Activated CD8-positive, alpha-beta memory T cell treated with anti-CD3 and anti-CD28 coated beads, Interleukin-2, amount 50 U/mL, for 24 hours (primary cell): ENCODE results near the gene KLHL26.

Source experiments
- DNase-seq: peaks from one replicate; pipeline ENCODE4 v3.0.0-alpha.2; 2020; ENCODE audit errors: extremely low read depth

The KLHL26 gene

DNA sequence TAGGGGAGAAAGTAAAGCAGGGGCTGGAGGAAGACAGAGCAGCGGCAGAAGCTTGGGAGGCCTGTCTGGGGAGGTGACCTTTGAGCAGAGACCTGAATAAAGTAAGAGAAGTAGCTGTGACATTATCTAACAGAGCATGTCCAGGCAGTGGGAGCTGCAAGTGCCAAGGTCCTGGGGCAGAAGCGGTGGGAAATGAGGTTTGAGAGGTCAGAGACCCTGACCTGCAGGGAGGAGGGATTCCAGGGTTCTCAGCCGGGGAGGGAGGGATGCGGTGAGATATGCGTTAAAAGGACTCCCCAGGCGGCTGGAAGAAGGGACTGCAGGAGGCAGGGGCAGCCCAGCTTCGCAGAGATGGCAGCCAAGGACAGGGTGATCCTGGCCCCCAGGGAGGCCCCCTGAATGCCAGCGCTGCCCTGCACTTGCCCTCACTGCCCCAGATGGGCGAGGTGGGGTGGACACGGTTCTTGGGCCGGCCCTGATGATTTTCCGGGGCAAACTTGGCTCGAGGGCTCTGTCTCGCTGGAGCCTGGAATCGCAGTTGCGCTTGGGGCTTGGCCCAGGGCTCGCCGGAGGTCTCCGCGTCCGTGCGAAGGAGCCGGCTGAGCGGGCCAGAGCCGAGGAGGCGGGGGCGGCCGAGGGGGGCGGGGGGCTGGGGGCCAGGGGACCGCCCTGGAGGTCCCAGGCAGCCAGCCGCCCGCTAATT lies 33.4 kb upstream of the KLHL26 start:
- DNase-seq: no peak

DNA sequence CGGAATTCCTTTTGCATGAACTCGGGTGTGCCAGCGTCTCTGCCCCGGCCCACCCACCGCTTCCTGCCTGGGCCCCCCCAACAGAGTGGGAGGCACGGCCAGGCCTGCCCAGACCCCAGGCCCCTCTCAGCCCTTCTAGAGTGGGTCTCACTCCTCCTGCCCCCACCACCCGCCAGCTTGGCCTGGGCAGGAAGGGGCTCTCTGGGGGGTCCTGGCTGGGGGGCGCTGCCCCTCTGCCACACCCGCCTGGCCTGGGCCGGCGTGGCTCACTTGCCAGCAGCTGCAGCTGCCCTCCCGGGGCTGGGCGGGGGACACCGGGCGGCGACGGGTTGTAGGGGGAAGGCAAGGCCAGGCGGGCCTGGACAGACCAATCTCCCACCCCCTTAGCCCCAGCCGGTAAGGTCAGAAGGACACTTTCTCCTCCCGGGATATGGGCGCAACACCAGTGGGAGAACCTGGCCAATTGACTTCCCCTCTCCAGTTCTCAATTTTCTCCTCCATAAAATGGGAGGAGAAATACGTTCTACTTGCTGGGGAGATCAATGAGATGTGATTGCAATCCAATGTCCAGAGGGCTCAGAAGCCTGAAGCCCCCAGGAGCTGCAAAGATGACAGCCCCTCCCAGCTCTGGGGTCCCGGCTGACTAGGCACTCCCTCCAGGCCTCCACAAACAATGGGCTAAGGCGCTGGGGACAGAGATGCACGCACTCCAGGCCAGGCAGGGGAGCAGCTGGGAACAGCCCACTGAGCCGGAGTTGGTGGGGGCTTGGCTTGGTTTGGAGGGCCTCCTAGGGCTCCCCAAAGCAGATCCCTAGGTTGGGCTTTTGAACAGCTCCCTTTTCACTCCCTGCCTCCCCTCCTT lies 32.6 kb upstream of the KLHL26 start:
- DNase-seq: no peak

- no peak for DNase-seq
These were observed 32.0 kb upstream of the KLHL26 start for GRCh38 chr19:18604820-18605159.

- DNase-seq: no peak
These were observed 31.7 kb upstream of the KLHL26 start for GRCh38 chr19:18605196-18605545.

DNA sequence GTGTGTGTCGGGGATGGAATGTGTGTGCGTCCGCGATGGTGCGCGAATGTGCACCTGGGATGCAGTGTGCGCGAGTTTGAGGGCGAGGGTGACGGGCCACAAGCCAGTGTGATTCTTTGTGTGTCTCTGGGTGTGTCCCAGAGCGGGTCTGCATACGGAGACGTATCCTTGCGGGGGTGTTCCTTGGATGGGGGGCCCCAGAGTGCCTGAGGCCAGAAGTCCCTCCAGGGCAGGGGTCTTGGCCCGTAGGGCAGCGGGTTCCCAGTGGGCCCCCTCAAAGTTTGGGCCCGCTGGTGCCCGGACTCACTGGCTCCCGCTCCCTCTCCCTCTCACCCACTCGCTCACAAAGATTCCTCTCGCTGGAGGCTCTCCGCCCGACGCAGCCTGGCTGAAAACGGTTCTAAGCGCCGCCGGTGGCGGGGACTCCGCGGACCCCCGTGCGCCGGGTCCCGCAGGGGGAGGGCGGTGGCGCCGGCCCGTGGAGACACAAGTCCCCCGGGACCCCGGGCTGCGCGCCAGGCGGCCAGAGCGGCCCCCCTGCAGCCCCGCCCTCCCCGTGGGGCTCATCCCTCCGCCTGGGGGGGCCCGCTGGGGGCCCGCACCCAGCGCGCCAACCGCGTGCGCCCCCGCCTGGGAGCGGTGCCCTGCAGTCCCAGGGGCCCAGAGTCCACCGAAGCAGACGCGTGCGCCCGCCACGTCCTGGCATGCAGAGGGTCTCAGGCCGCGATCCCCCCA lies 31.1 kb upstream of the KLHL26 start:
- no peak for DNase-seq

DNA sequence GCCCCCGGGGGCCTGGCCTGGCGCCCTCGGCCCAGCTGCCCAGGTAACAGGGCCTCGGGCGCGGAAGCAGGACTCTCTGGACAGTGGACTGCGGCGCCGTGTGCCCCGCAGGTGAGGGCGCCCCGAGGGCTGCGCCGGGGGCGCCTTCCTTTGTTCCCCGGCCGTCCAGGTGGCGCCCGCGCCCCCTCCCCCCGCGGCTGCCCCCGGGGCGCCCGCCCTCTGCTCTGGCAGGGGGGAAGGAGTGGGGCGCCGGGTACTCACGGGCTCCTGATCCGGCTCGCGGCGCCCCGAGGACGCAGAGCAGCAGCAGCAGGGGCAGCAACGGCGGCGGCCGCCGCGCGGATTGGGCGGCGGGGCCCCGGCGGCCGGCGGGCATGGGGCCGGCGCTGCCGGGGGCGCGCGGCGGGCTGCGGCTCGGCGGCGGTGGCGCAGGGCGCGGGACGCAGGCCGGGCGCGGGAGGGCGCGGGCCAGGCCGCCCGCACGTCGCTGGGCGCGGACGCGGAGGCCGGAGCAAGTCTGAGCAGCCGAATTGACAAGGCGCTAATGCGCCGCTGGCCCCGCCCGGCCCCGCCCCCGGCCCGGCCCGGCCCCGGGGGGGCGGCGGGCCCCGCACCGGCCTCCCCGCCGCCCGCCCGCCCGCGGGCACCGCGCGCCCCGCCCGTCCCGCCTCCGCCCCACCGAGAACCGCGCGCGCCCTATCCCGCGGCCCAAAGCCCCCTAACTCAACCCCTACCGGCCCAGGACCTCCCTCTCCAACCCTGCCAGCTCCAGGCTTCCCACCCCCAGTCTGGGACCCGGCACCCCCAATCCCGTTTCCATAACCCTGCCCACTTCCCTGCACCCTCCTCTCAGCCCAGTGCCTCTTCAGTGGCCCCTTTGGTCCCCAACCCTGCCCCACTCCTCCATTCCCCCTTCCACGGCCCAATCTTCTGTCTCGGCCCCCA lies 30.3 kb upstream of the KLHL26 start, which contains the start of gene CRLF1:
TSS of gene CRLF1 (minus strand) at position 519 of the 945 bp plus-strand sequence. CDS start at position 376, 143 bp downstream.
- no peak for DNase-seq

GRCh38 chr19:18607226-18608101 lies 29.4 kb upstream of the KLHL26 start:
- no peak for DNase-seq

DNA sequence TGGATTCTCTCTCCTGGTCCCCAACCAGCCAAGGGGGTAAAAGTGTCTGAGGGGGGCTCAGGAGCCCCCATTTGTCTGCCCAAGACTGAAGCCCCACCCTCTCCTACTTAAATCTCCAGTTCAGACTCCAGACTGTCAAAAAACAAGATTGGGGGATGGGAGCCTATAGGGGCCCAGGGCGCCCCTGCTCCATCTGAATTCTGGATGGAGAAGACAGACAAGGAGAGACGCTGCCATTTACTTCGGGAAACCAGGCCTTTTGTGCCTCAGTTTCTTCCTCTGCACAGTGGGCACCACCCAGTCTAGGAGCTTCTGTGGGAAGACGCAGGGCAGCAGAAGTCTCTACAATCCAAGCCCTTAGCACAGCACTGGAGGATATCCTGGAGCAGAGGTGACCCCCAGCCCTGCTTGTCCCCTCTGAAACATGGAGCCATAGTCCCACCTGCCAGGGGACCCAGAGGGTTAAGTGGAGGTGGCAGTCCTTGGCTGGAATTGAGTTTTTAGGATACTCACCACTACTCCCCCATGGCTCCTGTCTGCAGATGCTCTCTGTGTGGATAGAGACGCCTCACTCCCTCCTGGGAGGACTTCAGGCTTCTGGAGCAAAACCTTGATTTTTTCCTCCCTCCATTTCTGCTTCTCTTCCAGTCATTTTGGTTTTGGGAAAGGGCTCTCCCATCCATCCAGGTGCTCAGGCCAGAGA lies 28.6 kb upstream of the KLHL26 start:
- DNase-seq: no peak

DNA sequence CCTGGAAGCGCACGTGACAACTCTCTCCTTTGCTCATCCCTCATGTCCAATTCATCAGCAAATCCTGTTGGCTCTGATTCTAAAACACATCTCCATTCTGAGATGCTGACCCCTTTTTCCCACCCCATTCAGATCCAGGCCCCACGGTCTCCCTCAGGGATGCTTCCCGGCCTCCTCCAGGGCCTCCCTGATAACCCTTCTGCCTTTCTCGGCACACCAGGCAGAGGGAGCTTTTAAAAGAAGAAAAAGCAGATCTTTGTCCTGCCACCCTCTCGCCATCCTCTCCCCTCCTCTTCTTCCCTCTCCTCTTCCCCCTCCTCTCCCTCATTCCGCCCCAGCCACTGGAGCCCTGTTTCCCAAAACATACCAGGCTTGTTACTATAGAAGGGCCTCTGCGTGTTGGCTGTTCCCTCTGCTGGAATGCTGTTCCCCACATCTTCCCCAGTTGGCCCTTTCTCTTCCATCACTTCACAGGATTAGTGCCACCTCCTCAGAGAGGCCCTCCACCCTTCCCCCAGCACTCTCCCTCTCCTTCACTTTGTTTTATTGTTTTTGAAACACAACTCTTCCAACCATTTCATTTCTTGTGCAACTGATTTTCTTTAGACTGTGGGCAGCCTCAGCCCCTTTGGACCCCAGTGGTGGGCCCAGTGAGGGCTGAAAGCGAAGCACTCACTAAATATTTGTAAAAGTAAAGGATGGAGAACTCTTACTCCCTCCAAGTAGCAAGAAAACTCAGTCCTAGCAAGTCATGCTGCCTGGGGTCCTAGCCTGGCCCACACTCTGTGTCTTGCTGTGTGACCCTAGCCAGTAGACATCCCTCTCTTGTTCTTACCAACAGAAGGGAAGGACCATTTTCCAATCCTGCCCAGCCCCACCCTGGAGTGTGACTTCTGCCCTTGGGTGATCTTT lies 27.8 kb upstream of the KLHL26 start:
- no peak for DNase-seq

DNA sequence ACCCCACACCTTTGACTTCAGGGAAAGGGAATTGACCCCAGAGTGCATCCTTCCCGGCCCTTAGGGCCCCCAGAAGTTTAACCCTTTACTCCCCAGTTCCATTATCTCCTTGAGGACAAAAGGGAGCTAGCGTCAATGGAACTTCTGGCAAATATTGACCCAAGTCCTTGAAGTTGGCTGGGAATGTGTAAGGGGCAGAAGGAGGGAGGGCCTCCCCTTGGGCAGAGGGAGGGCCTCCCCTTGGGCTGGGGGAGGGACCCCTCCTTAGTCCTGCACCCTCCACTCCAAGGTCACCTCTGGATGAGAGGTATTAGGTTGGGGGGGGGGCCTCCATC lies 27.1 kb upstream of the KLHL26 start:
- no peak for DNase-seq

DNA sequence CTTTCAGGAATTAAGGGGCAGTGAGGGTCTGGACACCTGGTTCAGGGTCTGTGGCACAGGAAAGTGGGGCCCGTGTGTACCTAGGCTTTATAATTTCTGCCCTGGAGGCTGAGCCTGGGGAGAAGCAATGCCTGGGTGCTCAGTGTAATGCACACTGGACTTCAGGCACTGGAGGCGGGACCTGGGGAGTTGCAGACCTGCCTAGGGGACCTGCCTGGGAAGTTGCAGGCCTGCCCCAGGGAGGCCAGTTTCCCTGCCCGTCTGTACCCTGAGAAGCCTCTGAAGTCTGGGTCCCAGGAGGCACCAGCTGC lies 26.6 kb upstream of the KLHL26 start:
- DNase-seq: no peak

DNA sequence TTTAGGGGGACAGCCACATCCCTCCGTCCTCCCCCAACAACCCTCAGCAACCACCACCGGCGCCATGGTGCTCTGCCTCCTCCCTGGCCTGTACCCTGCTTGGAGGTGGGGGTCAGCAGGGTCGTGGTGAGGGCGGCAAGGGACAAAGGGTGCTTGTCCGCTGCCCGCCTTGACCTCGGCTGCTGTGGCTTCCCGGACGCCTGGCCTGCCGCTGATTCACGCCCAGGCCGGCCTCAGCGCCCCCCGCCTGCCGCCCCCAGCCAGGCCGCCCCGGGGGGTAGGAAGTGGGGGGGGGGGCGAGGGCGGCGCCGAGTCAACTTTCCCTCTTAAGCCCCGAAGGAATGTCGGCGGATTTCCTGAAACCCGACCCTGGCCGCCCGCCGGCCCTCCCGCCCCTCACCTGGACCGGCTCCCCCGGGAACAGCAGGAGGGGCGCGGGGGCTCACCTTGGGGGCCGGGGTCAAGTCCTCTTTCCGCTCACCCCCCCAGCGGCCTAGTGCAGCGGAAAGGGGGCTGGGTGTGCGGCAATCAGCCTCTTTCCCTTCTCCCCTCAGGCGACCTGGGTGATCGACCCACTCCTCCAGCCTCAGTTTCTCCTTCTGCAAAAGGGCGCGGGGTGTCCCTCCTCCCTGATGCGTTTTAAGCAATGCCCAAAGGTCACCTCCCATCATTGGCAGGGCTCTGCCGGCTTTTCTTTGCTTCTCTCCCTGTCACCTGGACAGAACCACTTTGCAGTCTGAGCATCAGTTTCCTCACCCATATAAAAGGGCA lies 26.1 kb upstream of the KLHL26 start:
- no peak for DNase-seq

GRCh38 chr19:18611327-18612050 lies 25.3 kb upstream of the KLHL26 start:
- DNase-seq: no peak

GRCh38 chr19:18612051-18612771 lies 24.6 kb upstream of the KLHL26 start:
- no peak for DNase-seq

- no peak for DNase-seq
These were observed 23.8 kb upstream of the KLHL26 start, which contains the start of gene TMEM59L for GRCh38 chr19:18612772-18613588. TMEM59L (plus strand) TSS chr19:18612870; CDS start chr19:18612959, 89 bp downstream.
